DMS79 (cell line): ENCODE measurements around the gene CD200R1.

Experiments used
- DNase-seq: peaks from one replicate; lab custom pipeline; 2025; lab: John Stamatoyannopoulos, UW

CD200R1 gene

GRCh38 chr3:112974894-112975293, at the start of gene CD200R1:
CD200R1 (minus strand) TSS chr3:112975103; CDS start chr3:112974857, 246 bp downstream.
- DNase-seq, result no peak

GRCh38 chr3:113021471-113021870, 46.6 kb upstream of the CD200R1 start:
- no peak for DNase-seq

GRCh38 chr3:113019182-113020137, 44.6 kb upstream of the CD200R1 start:
- DNase-seq, result peak; percentile 84

- no peak for DNase-seq
Measured at GRCh38 chr3:113018536-113019181, 43.8 kb upstream of the CD200R1 start.

GRCh38 chr3:113013593-113013992, 38.7 kb upstream of the CD200R1 start:
- DNase-seq, result no peak

GRCh38 chr3:113008117-113008516, 33.2 kb upstream of the CD200R1 start:
- DNase-seq, result no peak

- DNase-seq, result no peak
Measured at GRCh38 chr3:113006359-113007056, 31.6 kb upstream of the CD200R1 start.

GRCh38 chr3:113005611-113006010, 30.7 kb upstream of the CD200R1 start:
- no peak for DNase-seq

GRCh38 chr3:113002679-113003078, 27.8 kb upstream of the CD200R1 start:
- no peak for DNase-seq

GRCh38 chr3:113002037-113002436, 27.1 kb upstream of the CD200R1 start:
- DNase-seq, result no peak

GRCh38 chr3:113000691-113001090, 25.8 kb upstream of the CD200R1 start:
- DNase-seq, result no peak

GRCh38 chr3:112995800-112996199, 20.9 kb upstream of the CD200R1 start:
- DNase-seq, result no peak

- DNase-seq, result peak; percentile 73
Measured at GRCh38 chr3:112990672-112991602, 16.0 kb upstream of the CD200R1 start, which contains the start of gene GTPBP8. GTPBP8 (plus strand) TSS chr3:112990984; CDS start chr3:112991000, 16 bp downstream.

- DNase-seq, result no peak
Measured at GRCh38 chr3:112987710-112988334, 12.9 kb upstream of the CD200R1 start.

GRCh38 chr3:112984485-112984884, 9.6 kb upstream of the CD200R1 start:
- DNase-seq, result peak; percentile 6

- DNase-seq, result no peak
Measured at GRCh38 chr3:112982710-112983109, 7.8 kb upstream of the CD200R1 start.

- no peak for DNase-seq
Measured at GRCh38 chr3:112980080-112980479, 5.2 kb upstream of the CD200R1 start.

GRCh38 chr3:112979244-112979832, 4.4 kb upstream of the CD200R1 start:
- peak; percentile 3 for DNase-seq

GRCh38 chr3:112976953-112977352, 2.0 kb upstream of the CD200R1 start:
- no peak for DNase-seq

- DNase-seq, result no peak
Measured at GRCh38 chr3:112976001-112976400, 1.1 kb upstream of the CD200R1 start.

- DNase-seq, result no peak
Measured at GRCh38 chr3:112974178-112974517, 755 bp downstream of the CD200R1 start.
